Neural cell (in vitro differentiated cells): Measurements from ENCODE around the gene MAGI1. TPM values are rescaled to one million over a fixed set of nuclear protein-coding genes. Genes with fewer than 3 reads are reported as not detected.

Source experiments
- H2AFZ ChIP-seq: fragments of 200-600, 300-800 bp; sonication (generic), shearing (Covaris generic); 2 replicates; pipeline ENCODE4 v1.6.0; 2014; ENCODE audit warnings: low read depth, mild to moderate bottlenecking, antibody characterized with exemption, low read length, moderate library complexity
- H3F3A ChIP-seq: fragments of 200-600 bp; shearing (Covaris generic); 2 replicates; pipeline ENCODE4 v1.6.1; 2016; ENCODE audit warnings: mild to moderate bottlenecking, moderate library complexity, mixed read lengths, antibody characterized with exemption, low read length; ENCODE audit not compliant: insufficient read depth, poor library complexity, severe bottlenecking
- H3K27ac ChIP-seq: fragments of 200-600, 300-800 bp; sonication (generic), shearing (Covaris generic); 2 replicates; pipeline ENCODE4 v1.5.1; 2014; ENCODE audit warnings: mild to moderate bottlenecking, low read length, moderate library complexity
- H3K27me3 ChIP-seq: fragments of 300-800, 200-600 bp; sonication (generic), shearing (Covaris generic); 2 replicates; pipeline ENCODE4 v1.6.0; 2014; ENCODE audit warnings: mild to moderate bottlenecking, low read depth, low read length, moderate library complexity; ENCODE audit not compliant: insufficient read depth
- H3K36me3 ChIP-seq: fragments of 300-800, 200-600 bp; sonication (generic), shearing (Covaris generic); 2 replicates; pipeline ENCODE4 v1.5.1; 2014; ENCODE audit warnings: mild to moderate bottlenecking, antibody characterized with exemption, low read length, moderate library complexity; ENCODE audit not compliant: insufficient read depth
- H3K4me2 ChIP-seq: fragments of 300-800, 200-600 bp; sonication (generic), shearing (Covaris generic); 2 replicates; pipeline ENCODE4 v1.6.0; 2014; ENCODE audit warnings: mild to moderate bottlenecking, low read length
- H3K4me3 ChIP-seq: fragments of 300-800, 200-600 bp; sonication (generic), shearing (Covaris generic); 2 replicates; pipeline ENCODE4 v1.5.1; 2014; ENCODE audit warnings: mild to moderate bottlenecking, low read length, moderate library complexity
- H3K79me2 ChIP-seq: fragments of 200-600 bp; shearing (Covaris generic); replicated peaks from 2 replicates; pipeline ENCODE4 v1.6.0; 2014; ENCODE audit warnings: mild to moderate bottlenecking, low read length, moderate library complexity; ENCODE audit not compliant: insufficient read depth
- H3K9ac ChIP-seq: fragments of 300-800, 200-600 bp; sonication (generic), shearing (Covaris generic); 2 replicates; pipeline ENCODE4 v1.6.1; 2016; ENCODE audit warnings: mild to moderate bottlenecking, low read length, mixed read lengths
- H3K9me2 ChIP-seq: fragments of 200-600 bp; shearing (Covaris generic); 2 replicates; pipeline ENCODE4 v1.6.1; 2016; ENCODE audit warnings: mild to moderate bottlenecking, low read length, mixed read lengths; ENCODE audit not compliant: insufficient read depth
- H3K9me3 ChIP-seq: fragments of 200-600, 300-800 bp; sonication (generic), shearing (Covaris generic); 2 replicates; pipeline ENCODE4 v1.6.1; 2016; ENCODE audit warnings: mild to moderate bottlenecking, mixed run types, low read length, moderate library complexity, mixed read lengths
- H4K20me1 ChIP-seq: fragments of 200-600 bp; shearing (Covaris generic); 2 replicates; pipeline ENCODE4 v1.6.1; 2016; ENCODE audit warnings: mild to moderate bottlenecking, mixed run types; ENCODE audit not compliant: insufficient read depth
- CTCF ChIP-seq: fragments of 450-650 bp; IDR thresholded peaks from 2 replicates; pipeline ENCODE4 v1.5.1; 2014; ENCODE audit warnings: antibody characterized with exemption, mild to moderate bottlenecking, moderate library complexity; ENCODE audit not compliant: poor library complexity, severe bottlenecking
- EP300 ChIP-seq: fragments of 450-650 bp; conservative IDR thresholded peaks from 2 replicates; pipeline ENCODE4 v1.6.1; 2014; ENCODE audit warnings: antibody characterized with exemption, mild to moderate bottlenecking, moderate library complexity; ENCODE audit not compliant: poor library complexity, severe bottlenecking
- EZH2 ChIP-seq: fragments of 200-600, 300-800 bp; shearing (Covaris generic), sonication (generic); IDR thresholded peaks from 2 replicates; pipeline ENCODE4 v1.6.1; 2014; ENCODE audit warnings: antibody characterized with exemption, low read length, borderline replicate concordance, mild to moderate bottlenecking; ENCODE audit not compliant: insufficient read depth, poor library complexity, severe bottlenecking
- MXI1 ChIP-seq: fragments of 450-650 bp; conservative IDR thresholded peaks from 2 replicates; pipeline ENCODE4 v1.6.1; 2014; ENCODE audit warnings: antibody characterized with exemption, mild to moderate bottlenecking; ENCODE audit not compliant: poor library complexity, severe bottlenecking
- POLR2AphosphoS5 ChIP-seq: IDR thresholded peaks from 2 replicates; pipeline ENCODE4 v1.6.1; 2012
- RAD21 ChIP-seq: fragments of 450-650 bp; conservative IDR thresholded peaks from 2 replicates; pipeline ENCODE4 v1.6.1; 2014; ENCODE audit warnings: antibody characterized with exemption, mild to moderate bottlenecking, moderate library complexity
- REST ChIP-seq: IDR thresholded peaks from 2 replicates; pipeline ENCODE4 v1.6.1; 2012; ENCODE audit warnings: borderline replicate concordance
- SMC3 ChIP-seq: fragments of 450-650 bp; conservative IDR thresholded peaks from 2 replicates; pipeline ENCODE4 v1.6.1; 2014; ENCODE audit warnings: antibody characterized with exemption, mild to moderate bottlenecking, moderate library complexity; ENCODE audit not compliant: poor library complexity
- TAF1 ChIP-seq: IDR thresholded peaks from 2 replicates; pipeline ENCODE4 v1.6.1; 2012; ENCODE audit warnings: low read depth
- polyA plus RNA-seq: library from polyadenylated mRNA; depleted of rRNA; stranded (reverse); fragments of >200 nt; gene quantifications from 2 replicates; pipeline ENCODE4 v1.2.3, GENCODE V29; 2014

Gene MAGI1
- polyA plus RNA-seq, 1 donor from 2014 or later: 44.7 TPM

GRCh38 chr3:65436580-65436979, 602.1 kb downstream of the MAGI1 start:
- Histone ChIP-seq H3K4me3 (no peak overlapping the region), H3K9me2 (no peaks in the 10 kb centered on the region), H3K79me2 (no peaks in the 10 kb centered on the region), H3K27ac (no peak overlapping the region), H4K20me1 (no peaks in the 10 kb centered on the region), H3K9me3 (no peaks in the 10 kb centered on the region), H3K27me3 (no peaks in the 10 kb centered on the region), H3K9ac (no peak overlapping the region), H2AFZ (no peak overlapping the region), H3K4me2 (no peak overlapping the region), H3K36me3 (no peaks in the 10 kb centered on the region), H3F3A (no peaks in the 10 kb centered on the region)
- TF ChIP-seq TAF1 (no peak), EP300 (no peak), POLR2AphosphoS5 (no peak), EZH2 (no peak), REST (no peak), SMC3 (peak; percentile 69), RAD21 (peak; percentile 71), MXI1 (no peak), CTCF (peak; percentile 63)

- no peak overlapping the region for H3K27ac ChIP-seq
- no peak overlapping the region for H3K4me2 ChIP-seq
- H2AFZ ChIP-seq: no peak overlapping the region
- H4K20me1 ChIP-seq: no peaks in the 10 kb centered on the region
- H3K9me2 ChIP-seq: no peaks in the 10 kb centered on the region
- H3F3A ChIP-seq: no peaks in the 10 kb centered on the region
- no peak overlapping the region for H3K4me3 ChIP-seq
- H3K79me2 ChIP-seq: no peaks in the 10 kb centered on the region
- no peak for TF ChIP-seq MXI1
- no peak for TF ChIP-seq TAF1
- TF ChIP-seq EP300: no peak
- no peak for TF ChIP-seq REST
- TF ChIP-seq POLR2AphosphoS5: no peak
- TF ChIP-seq RAD21: no peak
- TF ChIP-seq EZH2: no peak
- H3K9me3 ChIP-seq: no peaks in the 10 kb centered on the region
- no peaks in the 10 kb centered on the region for H3K27me3 ChIP-seq
- no peak overlapping the region for H3K9ac ChIP-seq
- H3K36me3 ChIP-seq: peaks cover 11% of the 10 kb centered on the region
Measured at GRCh38 chr3:65433480-65433879, 605.2 kb downstream of the MAGI1 start.
